ENCODE data around the gene PMM1. TPM values are rescaled to one million over a fixed set of nuclear protein-coding genes. Genes with fewer than 3 reads are reported as not detected.
"Not testable (repeated sequence)": the region's sequence is repeated elsewhere in the genome, so short reads cannot be mapped to it uniquely, and the experiment has no call there.

Gene PMM1
- total RNA-seq, 1 experiment from 2014 or later, result 49.3 TPM

DNA sequence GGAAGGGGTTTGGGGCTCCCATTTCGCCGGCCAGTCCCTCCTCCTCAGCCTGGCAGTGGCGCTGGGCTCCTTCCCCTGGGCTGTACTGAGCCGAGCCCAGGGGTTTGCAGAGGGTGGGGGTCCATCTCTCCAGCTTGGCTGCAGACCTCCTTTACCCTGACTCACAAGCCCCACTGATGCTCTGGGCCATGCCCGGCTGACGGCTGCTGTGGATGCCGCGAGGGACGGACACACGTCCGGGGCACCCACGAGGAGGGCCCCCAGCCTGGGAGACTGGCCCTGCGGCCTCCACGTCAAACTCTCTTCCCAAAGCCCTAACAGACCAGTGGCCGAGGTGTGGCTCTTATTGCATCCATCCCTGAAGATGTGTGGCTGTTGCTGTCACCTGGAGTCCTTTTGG lies 14.1 kb downstream of the PMM1 start:
- intact Hi-C loops (cut with micrococcal nuclease; ENCODE audit: unreplicated experiment), result no loop called here
- H3K27ac ChIP-seq, result no peak overlapping the region
- H3K4me3 ChIP-seq, result no peak overlapping the region
- no peaks in the 10 kb centered on the region for H3K9me2 ChIP-seq (ENCODE audit: insufficient read depth)
- H3K27me3 ChIP-seq (ENCODE audit: insufficient read depth, low read depth), result no peaks in the 10 kb centered on the region
- no peaks in the 10 kb centered on the region for H3K9me3 ChIP-seq (ENCODE audit: insufficient read depth, low read depth)
- CTCF ChIA-PET, result no interaction called here
- no peak overlapping the region for H2AFZ ChIP-seq
- no peaks in the 10 kb centered on the region for H3K4me1 ChIP-seq (replicated peaks; ENCODE audit: insufficient read depth)
- TF ChIP-seq EZH2 (IDR thresholded peaks at IDR 0.05; ENCODE audit: low read depth), result no peak
- TF ChIP-seq, protein P1, sequence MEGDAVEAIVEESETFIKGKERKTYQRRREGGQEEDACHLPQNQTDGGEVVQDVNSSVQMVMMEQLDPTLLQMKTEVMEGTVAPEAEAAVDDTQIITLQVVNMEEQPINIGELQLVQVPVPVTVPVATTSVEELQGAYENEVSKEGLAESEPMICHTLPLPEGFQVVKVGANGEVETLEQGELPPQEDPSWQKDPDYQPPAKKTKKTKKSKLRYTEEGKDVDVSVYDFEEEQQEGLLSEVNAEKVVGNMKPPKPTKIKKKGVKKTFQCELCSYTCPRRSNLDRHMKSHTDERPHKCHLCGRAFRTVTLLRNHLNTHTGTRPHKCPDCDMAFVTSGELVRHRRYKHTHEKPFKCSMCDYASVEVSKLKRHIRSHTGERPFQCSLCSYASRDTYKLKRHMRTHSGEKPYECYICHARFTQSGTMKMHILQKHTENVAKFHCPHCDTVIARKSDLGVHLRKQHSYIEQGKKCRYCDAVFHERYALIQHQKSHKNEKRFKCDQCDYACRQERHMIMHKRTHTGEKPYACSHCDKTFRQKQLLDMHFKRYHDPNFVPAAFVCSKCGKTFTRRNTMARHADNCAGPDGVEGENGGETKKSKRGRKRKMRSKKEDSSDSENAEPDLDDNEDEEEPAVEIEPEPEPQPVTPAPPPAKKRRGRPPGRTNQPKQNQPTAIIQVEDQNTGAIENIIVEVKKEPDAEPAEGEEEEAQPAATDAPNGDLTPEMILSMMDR (conservative IDR thresholded peaks at IDR 0.05), result no peak
- no peaks in the 10 kb centered on the region for H4K20me1 ChIP-seq (ENCODE audit: insufficient read depth)
- no peaks in the 10 kb centered on the region for H3K36me3 ChIP-seq (ENCODE audit: low read depth)
- H3K4me2 ChIP-seq, result no peak overlapping the region
- H3K79me2 ChIP-seq (ENCODE audit: low read depth), result no peaks in the 10 kb centered on the region
- BruUV-seq (replicated peaks), result no TSS peak
- POLR2A ChIA-PET (ENCODE audit: unreplicated experiment), result no interaction called here
- DNase-seq, result no peak
- no peaks in the 10 kb centered on the region for H3F3A ChIP-seq (ENCODE audit: insufficient read depth, low read depth)

DNA sequence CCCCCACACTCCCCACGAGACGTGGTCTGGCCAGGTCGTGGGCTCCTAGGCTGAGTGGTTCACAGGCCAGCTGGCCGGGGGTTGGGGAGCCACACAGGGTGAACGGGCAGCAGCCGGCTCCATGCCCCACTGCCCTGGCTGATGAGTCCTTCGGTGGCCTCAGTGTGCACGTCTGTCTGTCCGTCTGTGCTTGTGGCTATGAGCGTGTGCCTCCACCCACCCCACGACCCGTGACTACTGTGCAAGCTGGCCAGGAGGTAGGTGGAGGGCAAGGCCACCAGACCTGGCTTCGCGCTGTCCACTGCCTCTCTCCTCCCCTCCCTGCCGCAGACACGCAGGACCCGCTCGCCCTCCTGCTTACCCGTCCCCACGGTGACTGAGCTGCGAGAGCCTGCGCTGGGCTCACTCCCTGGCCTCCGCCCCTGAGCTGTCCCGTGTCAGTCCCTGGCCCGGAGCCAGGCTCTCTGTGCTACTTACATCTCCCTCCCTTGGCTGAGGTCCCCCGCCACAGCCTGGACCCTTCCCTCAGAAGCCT lies 14.7 kb downstream of the PMM1 start:
- CTCF ChIA-PET, result no interaction called here
- no peaks in the 10 kb centered on the region for H3K9me2 ChIP-seq (ENCODE audit: insufficient read depth)
- H3F3A ChIP-seq (ENCODE audit: insufficient read depth, low read depth), result no peaks in the 10 kb centered on the region
- no peak overlapping the region for H3K27ac ChIP-seq
- no peak overlapping the region for H3K4me2 ChIP-seq
- no peaks in the 10 kb centered on the region for H3K4me1 ChIP-seq (replicated peaks; ENCODE audit: insufficient read depth)
- no peak overlapping the region for H2AFZ ChIP-seq
- H3K27me3 ChIP-seq (ENCODE audit: insufficient read depth, low read depth), result no peaks in the 10 kb centered on the region
- no peaks in the 10 kb centered on the region for H3K36me3 ChIP-seq (ENCODE audit: low read depth)
- H3K79me2 ChIP-seq (ENCODE audit: low read depth), result no peaks in the 10 kb centered on the region
- no peaks in the 10 kb centered on the region for H4K20me1 ChIP-seq (ENCODE audit: insufficient read depth)
- TF ChIP-seq EZH2 (IDR thresholded peaks at IDR 0.05; ENCODE audit: low read depth), result no peak
- TF ChIP-seq, protein P1 (conservative IDR thresholded peaks at IDR 0.05), result no peak
- POLR2A ChIA-PET (ENCODE audit: unreplicated experiment), result no interaction called here
- intact Hi-C loops (cut with micrococcal nuclease; ENCODE audit: unreplicated experiment), result no loop called here
- H3K9me3 ChIP-seq (ENCODE audit: insufficient read depth, low read depth), result no peaks in the 10 kb centered on the region
- DNase-seq, result no peak
- no peak overlapping the region for H3K4me3 ChIP-seq
- BruUV-seq (replicated peaks), result no TSS peak

DNA sequence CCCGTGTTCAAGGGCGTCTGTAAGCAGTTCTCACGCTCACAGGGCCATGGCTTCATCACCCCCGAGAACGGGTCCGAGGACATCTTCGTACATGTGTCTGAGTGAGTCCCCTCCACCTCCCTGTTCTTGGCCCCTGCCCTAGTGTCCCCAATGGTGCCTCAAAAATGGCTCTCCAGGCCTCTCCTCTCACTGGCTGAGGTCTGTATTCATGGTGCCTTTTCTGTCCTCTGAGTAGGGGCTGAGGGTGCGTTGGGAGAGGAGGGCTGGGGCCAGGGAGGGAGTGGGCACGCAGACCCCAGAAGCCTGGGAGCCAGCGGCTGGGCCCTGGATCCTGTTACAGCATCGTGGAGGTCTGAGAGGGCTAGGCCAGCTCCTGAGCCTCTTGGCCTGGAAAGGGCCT lies 16.0 kb downstream of the PMM1 start:
- POLR2A ChIA-PET (ENCODE audit: unreplicated experiment), result no interaction called here
- TSS peak; percentile 33 for BruUV-seq (replicated peaks)
- H3K4me1 ChIP-seq (replicated peaks; ENCODE audit: insufficient read depth), result no peaks in the 10 kb centered on the region

DNA sequence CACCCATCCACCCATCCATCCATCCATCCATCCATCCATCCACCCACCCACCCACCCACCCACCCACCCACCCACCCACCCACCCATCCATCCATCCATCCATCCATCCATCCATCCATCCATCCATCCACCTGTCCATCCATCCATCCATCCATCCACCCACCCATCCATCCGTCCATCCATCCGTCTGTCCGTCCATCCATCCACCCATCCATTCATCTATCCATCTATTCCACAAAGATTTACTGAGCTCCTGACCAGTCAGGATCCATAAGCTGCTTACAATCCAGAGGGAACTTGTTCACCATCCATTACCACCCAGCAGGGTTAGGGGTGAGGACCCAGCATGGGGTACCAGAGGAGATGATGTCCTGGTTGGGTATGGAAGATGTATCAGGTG lies 17.3 kb downstream of the PMM1 start:
- H3K4me2 ChIP-seq; CTCF ChIA-PET; DNase-seq; H3K9me2 ChIP-seq (ENCODE audit: insufficient read depth); H3K27ac ChIP-seq; H3K9me3 ChIP-seq (ENCODE audit: insufficient read depth, low read depth); POLR2A ChIA-PET (ENCODE audit: unreplicated experiment); H3K79me2 ChIP-seq (ENCODE audit: low read depth); H3K27me3 ChIP-seq (ENCODE audit: insufficient read depth, low read depth); H3K4me1 ChIP-seq (replicated peaks; ENCODE audit: insufficient read depth); BruUV-seq (replicated peaks); H3K4me3 ChIP-seq; intact Hi-C loops (cut with micrococcal nuclease; ENCODE audit: unreplicated experiment); H4K20me1 ChIP-seq (ENCODE audit: insufficient read depth); H3F3A ChIP-seq (ENCODE audit: insufficient read depth, low read depth); H2AFZ ChIP-seq; H3K36me3 ChIP-seq (ENCODE audit: low read depth): not testable (repeated sequence)

More for the DNA sequence above, 16.0 kb downstream of the PMM1 start:
- Histone ChIP-seq H3K9me2 (ENCODE audit: insufficient read depth) (no peaks in the 10 kb centered on the region), H4K20me1 (ENCODE audit: insufficient read depth) (no peaks in the 10 kb centered on the region), H3K79me2 (ENCODE audit: low read depth) (no peaks in the 10 kb centered on the region), H3K4me2 (no peak overlapping the region), H3K27ac (no peak overlapping the region), H3K36me3 (ENCODE audit: low read depth) (no peaks in the 10 kb centered on the region), H2AFZ (no peak overlapping the region), H3K9me3 (ENCODE audit: insufficient read depth, low read depth) (no peaks in the 10 kb centered on the region), H3K4me3 (no peak overlapping the region), H3K27me3 (ENCODE audit: insufficient read depth, low read depth) (no peaks in the 10 kb centered on the region), H3F3A (ENCODE audit: insufficient read depth, low read depth) (no peaks in the 10 kb centered on the region)
- intact Hi-C loops (cut with micrococcal nuclease; ENCODE audit: unreplicated experiment), result no loop called here
- TF ChIP-seq, protein P1 (conservative IDR thresholded peaks at IDR 0.05), result no peak
- TF ChIP-seq EZH2 (IDR thresholded peaks at IDR 0.05; ENCODE audit: low read depth), result no peak
- DNase-seq, result no peak
- CTCF ChIA-PET, result no interaction called here

Data from PC-9 (cell line).